ENCODE data around the gene RCE1. TPM values are rescaled to one million over a fixed set of nuclear protein-coding genes. Genes with fewer than 3 reads are reported as not detected.

Gene RCE1
- polyA plus RNA-seq, 1 donor: 24.3 TPM

DNA sequence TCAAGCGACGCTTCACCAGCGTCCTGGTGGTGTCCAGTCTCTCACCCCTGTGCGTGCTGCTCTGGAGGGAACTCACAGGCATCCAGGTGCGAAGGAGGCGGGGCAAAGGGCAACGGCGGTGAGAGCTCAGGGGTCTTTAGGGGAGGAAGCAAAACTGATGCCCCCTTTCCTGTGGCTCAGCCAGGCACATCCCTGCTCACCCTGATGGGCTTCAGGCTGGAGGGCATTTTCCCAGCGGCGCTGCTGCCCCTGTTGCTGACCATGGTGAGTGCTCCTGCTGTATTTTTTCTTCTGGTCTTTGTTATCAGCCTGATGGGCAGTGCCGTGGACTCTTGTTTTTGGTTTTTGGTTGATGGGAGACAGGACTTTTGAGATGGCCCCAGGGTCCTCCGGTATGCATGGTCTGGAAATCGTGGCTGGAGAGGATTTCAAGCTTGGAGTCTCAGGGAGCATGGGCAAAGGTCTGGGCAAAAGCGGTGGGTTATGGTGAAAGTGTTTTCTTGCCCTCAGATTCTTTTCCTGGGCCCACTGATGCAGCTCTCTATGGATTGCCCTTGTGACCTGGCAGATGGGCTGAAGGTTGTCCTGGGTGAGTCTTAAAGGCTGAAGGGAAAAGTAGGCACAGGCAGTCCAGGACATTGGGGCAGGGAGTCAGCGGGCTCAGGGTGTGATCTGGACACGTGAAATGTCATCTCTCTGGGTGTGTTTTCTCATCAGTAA is 695 bp downstream of the RCE1 start:
- DNase-seq: no peak

GRCh38 chr11:66844496-66845142 is 1.4 kb downstream of the RCE1 start:
- DNase-seq: no peak

GRCh38 chr11:66845143-66845875 is 2.1 kb downstream of the RCE1 start:
- no peak for DNase-seq

DNA sequence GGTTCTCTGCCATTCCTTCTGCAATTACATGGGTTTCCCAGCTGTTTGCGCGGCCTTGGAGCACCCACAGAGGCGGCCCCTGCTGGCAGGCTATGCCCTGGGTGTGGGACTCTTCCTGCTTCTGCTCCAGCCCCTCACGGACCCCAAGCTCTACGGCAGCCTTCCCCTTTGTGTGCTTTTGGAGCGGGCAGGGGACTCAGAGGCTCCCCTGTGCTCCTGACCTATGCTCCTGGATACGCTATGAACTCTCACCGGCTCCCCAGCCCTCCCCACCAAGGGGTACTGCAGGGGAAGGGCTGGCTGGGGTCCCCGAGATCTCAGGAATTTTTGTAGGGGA is 2.6 kb downstream of the RCE1 start:
- DNase-seq: no peak

DNA sequence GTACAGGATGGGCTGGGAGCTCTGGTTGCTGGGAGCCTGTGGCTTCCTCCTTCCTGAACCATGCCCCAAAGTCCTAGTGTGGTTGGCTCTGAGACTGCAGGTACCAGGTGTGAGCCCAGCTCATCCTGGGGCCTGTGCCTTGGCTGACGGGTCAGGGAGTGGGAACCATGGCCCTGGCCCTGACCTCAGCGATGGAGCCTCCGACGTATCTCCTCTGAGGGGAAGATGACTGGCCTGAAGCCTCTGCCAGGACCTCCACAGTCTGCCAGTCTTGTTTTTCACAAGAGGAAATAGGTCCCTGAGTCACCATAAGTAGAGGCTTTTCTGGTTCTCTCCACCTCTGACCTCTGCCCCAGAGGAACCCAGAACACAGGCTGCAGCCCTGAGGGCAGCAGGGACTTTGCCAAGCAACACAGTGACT is 3.4 kb downstream of the RCE1 start:
- DNase-seq: no peak

GRCh38 chr11:66847461-66848232 is 4.4 kb downstream of the RCE1 start:
- DNase-seq: no peak

- no peak for DNase-seq
Measured at GRCh38 chr11:66848671-66849500, 5.6 kb downstream of the RCE1 start.

DNA sequence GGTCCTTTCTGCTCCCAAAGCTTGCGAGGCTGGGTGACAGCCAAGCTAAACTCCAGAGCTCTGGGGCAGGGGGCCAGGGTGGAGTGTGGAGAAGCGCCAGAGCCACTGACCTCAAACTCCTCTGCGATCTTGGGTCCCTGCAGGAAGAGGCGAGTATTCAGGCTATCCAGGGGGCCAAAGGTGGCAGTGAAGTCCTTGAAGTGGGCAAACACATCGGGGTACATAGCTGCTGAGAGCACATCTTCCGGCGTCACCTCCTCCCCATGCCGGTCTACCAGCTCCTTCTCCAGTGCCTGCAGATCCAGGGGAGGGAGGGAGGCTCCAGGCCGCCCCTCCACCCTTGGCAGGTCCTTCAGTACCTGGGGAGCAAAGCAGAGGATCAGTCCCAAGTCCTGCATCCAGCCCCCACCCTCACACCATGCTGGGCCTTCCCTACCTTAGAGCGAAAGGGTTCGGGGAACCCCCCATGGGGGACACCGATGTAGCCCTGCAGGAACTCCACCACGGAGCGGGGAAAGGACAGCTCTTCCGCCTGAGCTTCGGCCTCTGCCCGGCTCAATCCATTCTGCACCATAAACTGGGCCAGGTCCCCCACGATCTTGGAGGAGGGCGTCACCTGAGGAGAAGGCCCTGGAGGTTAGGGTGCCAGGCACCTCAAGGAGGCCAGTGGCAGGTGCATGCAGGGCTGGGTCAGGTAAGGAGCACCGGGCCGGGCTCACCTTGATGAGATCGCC is 6.4 kb downstream of the RCE1 start:
- DNase-seq: no peak

DNA sequence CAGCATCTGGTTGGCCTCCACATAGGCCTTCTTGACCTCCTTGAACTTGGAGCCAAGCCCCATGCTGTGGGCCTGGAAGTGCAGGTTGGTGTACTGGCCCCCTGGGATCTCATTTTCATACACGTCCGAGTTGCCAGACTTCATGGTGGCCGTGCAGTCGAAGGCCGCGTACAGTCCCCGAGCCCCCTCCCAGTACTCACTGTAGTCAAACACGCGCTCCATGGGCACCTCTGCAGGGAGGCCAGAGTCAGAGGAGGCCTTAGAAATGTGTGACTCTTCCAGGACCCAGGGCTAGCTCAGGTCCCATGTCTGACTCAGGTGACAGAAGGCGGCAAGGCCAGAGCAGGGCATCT is 7.0 kb downstream of the RCE1 start:
- DNase-seq: no peak

GRCh38 chr11:66850588-66851238 is 7.5 kb downstream of the RCE1 start:
- DNase-seq: no peak

- DNase-seq: no peak
Measured at GRCh38 chr11:66851239-66851596, 8.0 kb downstream of the RCE1 start.

DNA sequence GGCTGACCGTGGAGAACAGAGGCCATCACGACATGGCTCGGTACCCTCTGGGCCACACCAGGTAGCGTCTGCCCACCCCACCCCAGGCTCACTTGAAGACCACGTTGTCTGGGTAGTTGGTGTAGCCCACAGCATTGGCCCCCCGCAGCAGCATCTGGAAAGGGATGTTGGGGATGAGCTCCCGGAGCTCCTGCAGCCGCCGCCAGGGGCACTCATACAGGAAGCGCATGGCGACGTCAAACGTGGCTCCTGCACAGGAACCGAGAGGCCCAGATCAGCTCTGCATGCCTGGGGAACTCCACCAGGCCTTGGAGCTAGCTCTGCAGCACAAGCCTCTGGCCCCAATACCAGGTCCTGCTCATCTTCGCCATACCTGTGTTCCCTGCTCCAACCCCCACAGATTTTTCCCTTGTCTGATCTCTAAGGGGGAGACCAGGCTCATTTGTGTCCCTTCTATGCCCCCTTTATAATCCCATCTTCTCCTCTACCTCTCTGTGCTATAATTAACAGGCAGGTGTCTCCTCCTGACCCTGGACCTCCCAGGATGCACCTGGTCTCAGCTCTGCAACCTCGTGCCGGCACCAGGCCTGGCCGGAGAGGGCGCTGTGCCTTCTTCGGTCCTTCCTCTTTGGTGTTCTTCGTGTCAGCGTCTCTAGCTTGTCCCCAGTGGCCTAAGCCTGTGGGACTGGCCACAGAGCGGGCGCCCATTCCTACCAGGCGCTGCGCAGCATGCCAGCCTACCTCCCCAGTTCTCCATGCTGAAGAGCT is 8.6 kb downstream of the RCE1 start:
- no peak for DNase-seq

GRCh38 chr11:66852466-66853241 is 9.4 kb downstream of the RCE1 start:
- no peak for DNase-seq

DNA sequence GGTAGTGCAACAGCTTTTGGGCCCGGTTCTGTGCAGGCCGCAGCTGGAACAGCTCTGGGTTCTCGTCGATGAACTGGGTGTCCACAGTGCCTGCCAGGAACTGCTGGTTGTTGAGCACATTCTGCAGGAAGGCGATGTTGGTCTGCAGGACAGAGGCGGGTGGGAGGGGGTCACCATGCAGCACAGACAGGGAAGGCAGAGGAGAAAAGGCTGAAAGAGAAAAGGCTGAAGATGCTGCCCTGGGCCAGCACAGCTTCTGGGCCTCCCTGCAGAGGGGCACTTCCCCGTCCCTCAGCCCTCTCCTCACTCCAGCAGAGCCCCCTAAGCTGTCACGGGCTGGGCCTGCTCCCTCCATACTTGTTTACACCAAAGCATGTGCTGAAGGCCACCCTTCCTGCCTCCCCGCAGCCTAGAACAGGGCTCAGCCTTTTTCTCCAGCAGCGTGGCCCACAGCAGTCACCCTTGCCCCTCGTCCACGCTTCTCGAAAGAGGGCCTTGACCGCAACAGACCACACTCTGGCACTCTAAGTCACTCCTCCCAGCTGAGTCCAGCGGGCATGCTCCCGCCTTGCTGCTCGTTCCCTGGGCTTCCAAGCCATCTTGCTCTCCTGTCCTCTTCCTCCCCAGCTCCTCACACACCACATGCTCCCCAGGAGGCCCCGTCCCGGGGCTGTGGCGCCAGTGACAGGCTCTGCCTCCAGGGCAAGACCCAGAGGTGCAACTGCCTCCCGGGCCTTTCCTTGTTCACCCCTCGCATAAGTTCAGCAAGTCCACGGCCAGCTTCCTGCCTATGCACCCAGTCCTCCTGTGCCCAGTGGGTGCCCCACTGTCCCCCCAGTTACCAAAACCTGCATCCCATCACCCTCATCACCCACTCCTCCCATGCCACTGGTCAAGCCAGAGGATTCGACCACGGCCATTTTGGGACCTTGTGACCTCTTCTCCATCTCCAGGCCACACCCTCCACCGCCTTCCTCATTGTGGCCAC is 10.3 kb downstream of the RCE1 start:
- DNase-seq: no peak

- DNase-seq: no peak
Measured at GRCh38 chr11:66854231-66854661, 11.0 kb downstream of the RCE1 start.

DNA sequence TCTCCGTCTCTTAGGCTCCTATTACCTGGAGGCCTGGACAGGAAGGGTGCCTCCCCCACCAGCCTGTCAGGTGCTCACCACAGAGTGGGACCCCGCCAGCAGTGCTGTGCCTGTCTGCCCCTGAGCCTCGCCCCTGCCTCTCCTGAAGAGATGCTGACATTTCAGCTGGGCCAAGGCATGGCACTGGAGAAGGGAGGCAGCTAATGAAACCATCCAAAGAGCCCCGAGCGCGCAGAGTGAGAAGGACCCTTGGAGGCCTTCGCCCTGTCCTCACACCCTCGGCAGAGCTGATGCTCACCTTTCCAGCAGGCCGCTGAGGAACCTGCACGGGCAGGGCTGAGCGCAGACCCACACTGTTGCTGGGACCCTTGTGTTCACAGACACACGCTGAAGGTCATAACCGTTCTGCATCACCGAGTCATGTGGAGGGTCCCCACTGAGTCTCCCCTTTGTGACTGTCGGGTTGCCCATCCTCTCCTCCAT is 11.5 kb downstream of the RCE1 start:
- DNase-seq: no peak
